WERI-Rb-1 (cell line): ENCODE measurements around the gene DGKB.

ENCODE experiments used
- DNase-seq: peaks from one replicate; pipeline ENCODE4 v3.0.0-alpha.2; 2020
- H3K27ac ChIP-seq: fragments of 250-450 bp; sonication (Bioruptor Pico); 2 replicates; pipeline ENCODE4 v1.5.1; 2020; ENCODE audit warnings: mild to moderate bottlenecking, moderate library complexity
- H3K27me3 ChIP-seq: fragments of 250-450 bp; sonication (Bioruptor Pico); 2 replicates; pipeline ENCODE4 v1.5.1; 2021; ENCODE audit warnings: mild to moderate bottlenecking, low read depth, moderate library complexity; ENCODE audit not compliant: insufficient read depth, severe bottlenecking
- H3K36me3 ChIP-seq: fragments of 250-450 bp; sonication (Bioruptor Pico); 2 replicates; pipeline ENCODE4 v1.5.1; 2020; ENCODE audit warnings: mild to moderate bottlenecking, moderate library complexity
- H3K4me3 ChIP-seq: 2 replicates; pipeline ENCODE4 v1.5.1; 2011; ENCODE audit warnings: low read depth, mild to moderate bottlenecking, control low read depth, low read length
- H3K9me3 ChIP-seq: fragments of 250-450 bp; sonication (Bioruptor Pico); 2 replicates; pipeline ENCODE4 v1.5.1; 2021; ENCODE audit warnings: mild to moderate bottlenecking, moderate library complexity; ENCODE audit not compliant: severe bottlenecking
- TF ChIP-seq, protein P1 (sequence below): IDR thresholded peaks from 2 replicates; pipeline ENCODE4 v1.5.1; 2011; ENCODE audit warnings: low read depth, mild to moderate bottlenecking, control low read depth, inconsistent platforms, low read length

Gene DGKB

DNA sequence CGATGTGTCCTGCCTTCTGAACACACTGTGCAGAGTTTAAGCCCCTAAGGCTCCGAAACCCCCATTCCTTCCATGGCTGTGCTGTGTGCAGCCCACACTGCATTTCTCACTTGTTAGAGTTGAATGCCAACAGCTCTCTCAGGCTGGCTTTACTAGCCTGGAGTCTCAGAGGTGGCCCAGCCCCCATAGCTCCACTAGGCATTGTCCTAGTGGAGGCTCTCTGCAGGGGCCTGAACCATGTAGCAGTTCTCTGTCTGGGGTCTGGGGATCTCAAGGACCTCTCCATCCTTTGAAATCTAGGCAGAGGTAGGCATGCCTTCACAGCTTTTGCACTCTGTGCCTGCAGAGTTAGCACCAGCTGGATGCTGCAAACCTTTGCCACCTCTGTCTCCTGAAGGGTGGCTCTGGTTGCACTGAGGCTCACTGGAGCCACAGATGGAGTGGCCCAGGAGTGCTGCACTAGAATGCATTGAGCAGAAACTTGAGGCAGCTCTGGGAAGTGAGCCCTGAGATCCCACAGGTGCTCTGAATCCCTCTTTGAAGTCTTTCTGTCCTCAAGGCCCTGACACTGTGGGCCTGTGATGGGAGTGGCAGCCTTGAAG is 301.7 kb downstream of the DGKB start:
- no peaks in the 10 kb centered on the region for H3K36me3 ChIP-seq
- TF ChIP-seq, protein P1, sequence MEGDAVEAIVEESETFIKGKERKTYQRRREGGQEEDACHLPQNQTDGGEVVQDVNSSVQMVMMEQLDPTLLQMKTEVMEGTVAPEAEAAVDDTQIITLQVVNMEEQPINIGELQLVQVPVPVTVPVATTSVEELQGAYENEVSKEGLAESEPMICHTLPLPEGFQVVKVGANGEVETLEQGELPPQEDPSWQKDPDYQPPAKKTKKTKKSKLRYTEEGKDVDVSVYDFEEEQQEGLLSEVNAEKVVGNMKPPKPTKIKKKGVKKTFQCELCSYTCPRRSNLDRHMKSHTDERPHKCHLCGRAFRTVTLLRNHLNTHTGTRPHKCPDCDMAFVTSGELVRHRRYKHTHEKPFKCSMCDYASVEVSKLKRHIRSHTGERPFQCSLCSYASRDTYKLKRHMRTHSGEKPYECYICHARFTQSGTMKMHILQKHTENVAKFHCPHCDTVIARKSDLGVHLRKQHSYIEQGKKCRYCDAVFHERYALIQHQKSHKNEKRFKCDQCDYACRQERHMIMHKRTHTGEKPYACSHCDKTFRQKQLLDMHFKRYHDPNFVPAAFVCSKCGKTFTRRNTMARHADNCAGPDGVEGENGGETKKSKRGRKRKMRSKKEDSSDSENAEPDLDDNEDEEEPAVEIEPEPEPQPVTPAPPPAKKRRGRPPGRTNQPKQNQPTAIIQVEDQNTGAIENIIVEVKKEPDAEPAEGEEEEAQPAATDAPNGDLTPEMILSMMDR, result no peak
- no peak overlapping the region for H3K27ac ChIP-seq
- H3K27me3 ChIP-seq, result no peaks in the 10 kb centered on the region
- H3K9me3 ChIP-seq, result no peaks in the 10 kb centered on the region
- no peak for DNase-seq
- no peak overlapping the region for H3K4me3 ChIP-seq

DNA sequence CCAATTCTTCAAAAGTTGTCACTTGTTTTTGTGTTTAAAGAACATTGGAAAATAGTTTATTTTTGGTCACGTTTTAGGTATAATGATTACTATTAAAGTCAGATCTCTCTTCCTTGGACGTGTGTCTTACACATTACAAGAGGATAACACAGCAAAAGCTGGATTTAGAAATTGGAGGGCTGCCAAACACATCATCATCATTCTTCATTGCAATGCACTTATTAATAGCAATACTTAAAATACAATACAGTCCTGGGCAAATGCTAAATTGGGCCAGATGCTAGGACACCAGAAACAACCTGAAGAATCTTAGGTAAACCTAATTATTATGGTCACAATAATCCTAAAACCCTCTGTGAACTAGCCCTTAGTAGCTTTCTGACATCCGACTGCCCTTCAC is 303.6 kb downstream of the DGKB start:
- H3K4me3 ChIP-seq, result no peak overlapping the region
- no peak for DNase-seq
- no peaks in the 10 kb centered on the region for H3K36me3 ChIP-seq
- H3K27ac ChIP-seq, result no peak overlapping the region
- H3K27me3 ChIP-seq, result no peaks in the 10 kb centered on the region
- TF ChIP-seq, protein P1, result no peak
- no peaks in the 10 kb centered on the region for H3K9me3 ChIP-seq

DNA sequence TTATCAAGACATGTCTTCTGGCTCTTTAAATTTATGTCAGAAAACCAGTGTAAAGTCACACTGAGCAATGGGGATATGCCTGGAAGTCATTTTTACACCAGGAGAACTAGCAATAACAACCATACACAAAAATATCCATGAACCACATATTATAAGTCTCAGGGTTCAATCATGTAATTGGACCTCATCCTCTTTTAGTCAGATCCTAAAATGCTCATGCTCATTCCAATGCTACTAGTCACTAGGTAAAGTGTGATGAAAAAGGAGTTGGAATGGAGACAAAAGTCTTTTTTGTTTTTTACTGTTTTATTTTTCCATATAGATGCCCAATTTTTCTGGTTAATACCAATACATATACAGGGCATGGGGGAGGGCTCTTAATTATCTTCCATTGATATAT is 306.1 kb downstream of the DGKB start:
- no peak overlapping the region for H3K27ac ChIP-seq

DNA sequence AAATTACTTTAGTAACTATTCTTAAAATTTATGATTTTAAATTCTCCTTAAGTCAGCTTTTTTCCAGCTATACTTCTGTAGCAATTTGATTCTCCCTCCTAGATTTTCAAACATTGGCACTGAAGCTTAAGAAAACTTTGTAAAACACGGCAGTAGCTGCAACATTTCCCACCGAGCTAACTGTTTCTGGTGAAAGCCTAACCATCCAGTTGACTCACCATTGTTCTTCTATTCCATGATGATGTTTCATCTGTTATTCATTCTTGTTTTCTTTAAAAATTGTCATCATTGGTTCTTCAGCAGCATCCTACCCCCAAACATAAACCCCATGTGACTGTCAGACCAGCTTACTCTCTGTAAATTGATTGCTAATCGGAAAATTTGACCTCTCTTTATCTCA is 312.3 kb downstream of the DGKB start:
- DNase-seq, result no peak
- H3K27ac ChIP-seq, result no peak overlapping the region
- H3K9me3 ChIP-seq, result peaks cover 4% of the 10 kb centered on the region
- H3K27me3 ChIP-seq, result no peaks in the 10 kb centered on the region
- TF ChIP-seq, protein P1, result no peak
- H3K36me3 ChIP-seq, result no peaks in the 10 kb centered on the region
- no peak overlapping the region for H3K4me3 ChIP-seq

More for the DNA sequence above, 306.1 kb downstream of the DGKB start:
- Histone ChIP-seq H3K36me3 (no peaks in the 10 kb centered on the region), H3K9me3 (no peaks in the 10 kb centered on the region), H3K27me3 (no peaks in the 10 kb centered on the region), H3K4me3 (no peak overlapping the region)
- TF ChIP-seq, protein P1, result no peak
- DNase-seq, result no peak

DNA sequence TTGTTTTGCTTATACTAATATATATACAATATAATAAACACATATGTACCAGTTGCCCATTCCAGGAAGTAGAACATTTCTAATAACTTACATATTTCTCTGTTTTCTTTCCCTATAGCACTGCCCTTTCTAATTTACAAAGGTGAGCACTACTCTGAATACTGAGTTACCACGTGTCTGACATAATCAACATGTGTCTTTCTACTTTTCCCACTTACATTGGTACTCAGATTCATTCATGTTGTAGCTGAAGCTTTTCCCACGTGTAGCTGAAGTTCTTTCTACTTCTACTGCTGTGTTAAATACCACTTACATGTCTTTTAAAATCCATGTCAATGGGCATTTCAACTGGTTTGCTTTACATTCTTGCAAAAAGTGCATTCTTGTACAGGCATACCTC is 317.3 kb downstream of the DGKB start:
- TF ChIP-seq, protein P1, result no peak
- no peak for DNase-seq
- Histone ChIP-seq H3K9me3 (peaks cover 4% of the 10 kb centered on the region), H3K4me3 (no peak overlapping the region), H3K27ac (no peak overlapping the region), H3K36me3 (no peaks in the 10 kb centered on the region), H3K27me3 (no peaks in the 10 kb centered on the region)

DNA sequence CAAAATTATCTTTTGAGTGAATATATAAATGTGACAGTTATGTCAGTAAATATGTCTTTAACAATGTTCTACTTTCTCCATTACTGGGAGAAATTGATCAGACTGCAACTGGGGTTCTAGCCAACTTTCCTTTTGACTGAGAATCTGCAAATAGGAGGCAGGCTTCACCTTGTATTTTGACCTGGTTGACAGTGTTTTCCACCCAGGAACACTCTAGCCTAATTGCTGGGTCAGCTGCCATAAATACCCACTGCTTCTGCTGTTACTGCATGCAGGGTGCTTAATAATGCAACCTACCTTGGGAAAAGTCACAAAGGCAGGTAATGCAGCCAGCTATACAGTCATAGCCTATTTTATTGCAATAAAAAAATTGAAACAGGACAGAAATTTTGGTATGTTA is 319.0 kb downstream of the DGKB start:
- no peak overlapping the region for H3K4me3 ChIP-seq
- no peak overlapping the region for H3K27ac ChIP-seq
- H3K27me3 ChIP-seq, result no peaks in the 10 kb centered on the region
- H3K9me3 ChIP-seq, result peaks cover 4% of the 10 kb centered on the region
- TF ChIP-seq, protein P1, result no peak
- no peak for DNase-seq
- H3K36me3 ChIP-seq, result no peaks in the 10 kb centered on the region
